ENCODE measurements around the gene STRN4. TPM values are rescaled to one million over a fixed set of nuclear protein-coding genes. Genes with fewer than 3 reads are reported as not detected.

The STRN4 gene
- total RNA-seq, 1 donor from 2014 or later, result 69.8 TPM

DNA sequence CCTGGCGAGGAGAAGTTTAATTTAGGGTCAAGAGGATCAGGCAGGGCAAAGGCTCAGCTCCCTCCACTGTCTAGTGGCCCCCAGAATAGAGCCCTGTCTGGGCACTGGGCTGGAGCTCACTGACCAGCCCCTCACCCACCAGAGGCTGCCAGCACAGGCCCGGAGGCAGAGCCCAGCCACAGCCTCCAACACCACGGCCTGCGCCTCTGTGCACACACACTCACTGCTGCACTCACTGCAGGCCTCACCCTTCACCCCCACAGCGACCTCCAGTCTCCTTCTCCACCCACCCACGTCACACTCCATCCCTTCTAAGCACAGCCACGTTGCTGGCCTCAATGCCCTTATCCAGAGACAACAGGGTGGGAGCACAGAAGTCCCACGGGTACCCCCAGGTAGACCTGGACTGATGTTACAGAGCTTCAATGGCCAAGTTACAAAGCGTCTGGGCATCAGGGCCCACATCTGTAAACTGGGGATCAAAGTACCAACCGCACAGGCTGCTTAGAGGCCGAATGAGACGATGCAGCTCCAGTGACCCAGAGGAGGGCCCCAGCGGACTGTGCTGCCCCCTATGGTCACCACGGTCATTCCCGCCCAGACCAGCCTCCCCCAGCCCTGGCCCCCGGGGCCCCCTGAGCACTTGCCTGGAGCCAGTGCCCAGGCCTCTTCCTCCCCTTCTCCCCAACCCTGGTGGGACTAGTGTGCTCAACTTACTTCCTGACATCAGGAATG, 24.8 kb downstream of the STRN4 start:
- no peaks in the 10 kb centered on the region for H3K27me3 Mint-ChIP-seq (ENCODE audit: low read depth)
- H3K4me3 Mint-ChIP-seq (ENCODE audit: unreplicated experiment), result no peak overlapping the region
- H3K27ac Mint-ChIP-seq (ENCODE audit: unreplicated experiment), result peak overlapping the region; percentile 68
- DNase-seq (ENCODE audit: low spot score), result no peak
- peaks cover 19% of the 10 kb centered on the region for H3K36me3 Mint-ChIP-seq (ENCODE audit: low read depth)
- H3K9me3 Mint-ChIP-seq (ENCODE audit: low read depth), result no peaks in the 10 kb centered on the region
- H3K4me1 Mint-ChIP-seq (ENCODE audit: low read depth), result peaks cover 9% of the 10 kb centered on the region
- TF ChIP-seq, protein P1, sequence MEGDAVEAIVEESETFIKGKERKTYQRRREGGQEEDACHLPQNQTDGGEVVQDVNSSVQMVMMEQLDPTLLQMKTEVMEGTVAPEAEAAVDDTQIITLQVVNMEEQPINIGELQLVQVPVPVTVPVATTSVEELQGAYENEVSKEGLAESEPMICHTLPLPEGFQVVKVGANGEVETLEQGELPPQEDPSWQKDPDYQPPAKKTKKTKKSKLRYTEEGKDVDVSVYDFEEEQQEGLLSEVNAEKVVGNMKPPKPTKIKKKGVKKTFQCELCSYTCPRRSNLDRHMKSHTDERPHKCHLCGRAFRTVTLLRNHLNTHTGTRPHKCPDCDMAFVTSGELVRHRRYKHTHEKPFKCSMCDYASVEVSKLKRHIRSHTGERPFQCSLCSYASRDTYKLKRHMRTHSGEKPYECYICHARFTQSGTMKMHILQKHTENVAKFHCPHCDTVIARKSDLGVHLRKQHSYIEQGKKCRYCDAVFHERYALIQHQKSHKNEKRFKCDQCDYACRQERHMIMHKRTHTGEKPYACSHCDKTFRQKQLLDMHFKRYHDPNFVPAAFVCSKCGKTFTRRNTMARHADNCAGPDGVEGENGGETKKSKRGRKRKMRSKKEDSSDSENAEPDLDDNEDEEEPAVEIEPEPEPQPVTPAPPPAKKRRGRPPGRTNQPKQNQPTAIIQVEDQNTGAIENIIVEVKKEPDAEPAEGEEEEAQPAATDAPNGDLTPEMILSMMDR (IDR thresholded peaks at IDR 0.05), result peak; percentile 44

DNA sequence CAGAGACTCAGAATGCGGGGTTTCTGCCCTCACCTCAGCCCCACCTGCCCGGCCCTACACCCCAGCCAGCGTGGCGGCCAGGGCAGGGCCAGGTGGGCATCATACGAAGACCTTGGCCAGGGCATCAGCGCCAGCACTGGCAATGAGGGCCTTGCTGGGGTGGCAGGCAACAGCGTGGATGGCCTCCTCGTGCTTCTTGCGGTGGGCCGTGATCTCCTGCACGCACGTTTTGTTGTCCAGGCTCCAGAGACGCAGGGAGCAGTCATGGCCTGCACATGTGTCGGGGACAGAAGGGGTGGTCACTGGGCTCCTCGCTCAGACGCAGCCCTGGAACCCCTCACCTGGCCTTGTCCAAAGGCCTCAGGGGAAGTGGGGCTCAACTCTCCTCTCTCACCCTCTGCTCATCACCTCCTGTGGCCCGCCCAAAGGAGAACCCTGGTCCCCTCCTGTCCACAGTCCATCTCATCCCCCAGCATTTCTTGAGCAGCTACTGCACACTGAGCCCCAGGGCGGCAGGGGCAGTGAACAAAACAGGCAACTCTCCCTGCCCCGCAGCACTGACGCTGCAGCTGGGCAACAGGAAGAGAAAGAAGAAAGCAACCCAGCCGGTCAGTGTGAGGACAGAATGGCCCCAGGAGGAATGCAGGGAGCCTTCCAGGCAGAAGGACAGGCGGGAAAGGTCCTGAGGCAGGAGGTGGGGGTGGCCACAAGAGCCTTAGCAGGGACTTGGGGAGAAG, 25.6 kb downstream of the STRN4 start:
- Mint-ChIP-seq H3K9me3 (ENCODE audit: low read depth) (no peaks in the 10 kb centered on the region), H3K4me1 (ENCODE audit: low read depth) (peaks cover 13% of the 10 kb centered on the region), H3K36me3 (ENCODE audit: low read depth) (peaks cover 13% of the 10 kb centered on the region), H3K4me3 (ENCODE audit: unreplicated experiment) (no peak overlapping the region), H3K27me3 (ENCODE audit: low read depth) (no peaks in the 10 kb centered on the region), H3K27ac (ENCODE audit: unreplicated experiment) (peak overlapping the region; percentile 46)
- DNase-seq (ENCODE audit: low spot score), result no peak
- TF ChIP-seq, protein P1 (IDR thresholded peaks at IDR 0.05), result no peak

DNA sequence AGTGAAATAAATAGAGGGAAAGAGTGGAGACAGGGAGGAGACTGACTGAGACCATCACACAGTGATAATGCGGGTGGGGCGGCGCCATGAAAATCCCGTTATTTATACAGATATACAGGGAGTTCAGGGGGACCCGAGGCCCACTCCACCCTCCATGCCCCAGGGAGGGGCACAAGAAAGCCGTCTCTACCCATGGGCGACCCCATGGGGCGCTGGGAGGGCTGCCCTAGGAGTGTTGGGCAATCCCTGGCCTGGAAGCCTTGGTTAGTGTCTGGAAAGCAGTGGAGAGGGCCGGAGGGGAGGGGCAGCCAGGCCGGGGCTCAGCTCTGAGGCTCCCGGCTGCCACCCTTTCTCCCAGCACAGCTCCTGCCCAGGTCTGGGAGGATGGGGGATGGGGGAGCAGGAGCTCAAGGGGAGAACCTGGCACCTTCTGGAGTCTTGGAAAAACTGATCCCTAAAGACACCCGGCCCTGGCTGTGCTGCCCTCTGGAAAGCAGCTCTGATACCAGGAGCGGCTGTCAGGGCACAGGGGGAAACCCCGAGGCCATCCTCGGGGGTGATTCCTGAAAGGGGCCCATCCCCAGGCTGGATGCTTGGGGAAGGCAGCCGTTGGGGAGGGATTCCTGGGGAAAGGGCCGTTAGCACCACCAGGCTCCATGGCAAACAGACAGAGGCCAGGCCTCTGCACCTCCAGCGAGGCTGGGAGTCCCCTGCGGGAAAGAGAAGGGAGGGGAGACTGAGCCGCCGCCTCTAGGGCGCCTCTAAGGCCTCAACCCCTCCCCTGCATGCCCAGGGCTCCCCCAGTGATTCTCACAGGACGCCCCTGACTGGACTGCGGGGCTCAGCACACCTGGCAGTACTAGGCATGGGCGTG, 26.4 kb downstream of the STRN4 start:
- no peaks in the 10 kb centered on the region for H3K27me3 Mint-ChIP-seq (ENCODE audit: low read depth)
- H3K36me3 Mint-ChIP-seq (ENCODE audit: low read depth), result peaks cover 10% of the 10 kb centered on the region
- DNase-seq (ENCODE audit: low spot score), result no peak
- TF ChIP-seq, protein P1 (IDR thresholded peaks at IDR 0.05), result no peak
- no peaks in the 10 kb centered on the region for H3K9me3 Mint-ChIP-seq (ENCODE audit: low read depth)
- no peak overlapping the region for H3K4me3 Mint-ChIP-seq (ENCODE audit: unreplicated experiment)
- peaks cover 21% of the 10 kb centered on the region for H3K4me1 Mint-ChIP-seq (ENCODE audit: low read depth)
- peak overlapping the region; percentile 82 for H3K27ac Mint-ChIP-seq (ENCODE audit: unreplicated experiment)

GRCh38 chr19:46718934-46719622, 27.2 kb downstream of the STRN4 start:
- Mint-ChIP-seq H3K4me3 (ENCODE audit: unreplicated experiment) (no peak overlapping the region), H3K27ac (ENCODE audit: unreplicated experiment) (peak overlapping the region; percentile 82), H3K4me1 (ENCODE audit: low read depth) (peaks cover 25% of the 10 kb centered on the region), H3K27me3 (ENCODE audit: low read depth) (no peaks in the 10 kb centered on the region), H3K9me3 (ENCODE audit: low read depth) (no peaks in the 10 kb centered on the region), H3K36me3 (ENCODE audit: low read depth) (peaks cover 10% of the 10 kb centered on the region)
- TF ChIP-seq, protein P1 (IDR thresholded peaks at IDR 0.05), result no peak
- no peak for DNase-seq (ENCODE audit: low spot score)
